Spinal cord (tissue), 10 donors: ENCODE results near the gene UNG. TPM values are rescaled to one million over a fixed set of nuclear protein-coding genes. Genes with fewer than 3 reads are reported as not detected.

Source experiments
- DNase-seq, 6 donors: peaks; one replicate each; pipeline versions ENCODE4 v3.0.0 to v3.0.0-alpha.2; 2013 to 2015; ENCODE audit warnings: low spot score in 6 of 6, low read depth in 4 of 6
- H3K27ac ChIP-seq: one replicate; pipeline ENCODE4 v1.5.1; 2013; ENCODE audit warnings: low read depth, low read length, control low read depth
- H3K27me3 ChIP-seq: one replicate; pipeline ENCODE4 v1.6.1; 2013; ENCODE audit warnings: low read length; ENCODE audit not compliant: control insufficient read depth, insufficient read depth
- H3K36me3 ChIP-seq: one replicate; pipeline ENCODE4 v1.6.1; 2013; ENCODE audit warnings: low read length; ENCODE audit not compliant: control insufficient read depth, insufficient read depth
- H3K4me1 ChIP-seq: one replicate; pipeline ENCODE4 v1.6.1; 2013; ENCODE audit warnings: low read length; ENCODE audit not compliant: control insufficient read depth, insufficient read depth
- H3K4me3 ChIP-seq: one replicate; pipeline ENCODE4 v1.5.1; 2013; ENCODE audit warnings: low read depth, low read length, control low read depth
- H3K9me3 ChIP-seq: one replicate; pipeline ENCODE4 v1.6.1; 2013; ENCODE audit warnings: low read length; ENCODE audit not compliant: control insufficient read depth, insufficient read depth
- WGBS: methylation state at CpG from one replicate; pipeline ENCODE4 v1.1.5; 2013; ENCODE audit warnings: missing lambda C conversion rate; ENCODE audit not compliant: insufficient coverage; 5-methylcytosine and 5-hydroxymethylcytosine counted together
- polyA plus RNA-seq, 2 donors: library from polyadenylated mRNA; unstranded; fragments of 120-200 nt; gene quantifications; one replicate each; pipeline ENCODE4 v1.2.1, GENCODE V29; 2013; ENCODE audit not compliant: insufficient read length in 2 of 2
- small RNA-seq: library from RNA; depleted of rRNA; stranded (forward); fragments of <200 nt; gene quantifications from one replicate; pipeline ENCODE3, GENCODE V24; 2014; ENCODE audit warnings: low replicate concordance
- total RNA-seq, 2 donors: library from RNA; depleted of rRNA in 1 of 2; stranded (reverse); fragments of 120-200 nt in 1 of 2; fragments of >200 nt in 1 of 2; gene quantifications; one replicate each; pipeline versions ENCODE4 v1.2.3 to v1.2.4, GENCODE V29; 2013 to 2014
- donor health status: healthy.

UNG gene
- total and polyA plus RNA-seq, 4 donors, result 19.4 to 30.9 (median 29.7) TPM

DNA sequence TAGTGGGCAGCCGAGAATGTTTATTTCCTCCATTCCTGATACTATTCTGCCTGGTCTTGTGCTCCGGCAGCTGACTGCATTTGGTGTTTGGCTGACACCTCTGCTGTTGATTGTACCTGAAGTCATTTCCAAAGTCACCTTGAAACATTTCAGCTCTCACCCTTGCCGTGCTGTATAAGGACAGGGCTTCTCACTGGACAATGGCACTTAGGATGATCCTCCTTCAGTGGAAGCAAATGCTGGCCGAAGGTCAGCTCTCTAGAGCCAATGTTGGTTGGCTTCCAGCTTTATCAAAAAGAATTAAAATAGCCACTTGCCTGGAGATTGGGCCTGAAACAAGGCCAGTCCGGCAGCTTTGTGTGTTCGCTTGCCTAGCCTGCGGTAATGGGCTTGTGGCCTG lies 63.0 kb downstream of the UNG start:
- 90% methylated on average over 6 of the region's 7 CpGs for WGBS
- H3K27me3 ChIP-seq, result no peaks in the 10 kb centered on the region
- no peak overlapping the region for H3K27ac ChIP-seq
- H3K36me3 ChIP-seq, result no peaks in the 10 kb centered on the region
- H3K4me3 ChIP-seq, result no peak overlapping the region
- H3K4me1 ChIP-seq, result no peaks in the 10 kb centered on the region
- H3K9me3 ChIP-seq, result no peaks in the 10 kb centered on the region
- DNase-seq, result no peak

Small RNAs within 50 kb of the gene (small RNA-seq; reads per million reads assigned to genes)
- gene RNA5SP372, result not detected

Other genes with a start within 250 kb of the UNG start
- 10 to 100 TPM; 13.3 to 16.9 TPM for gene SSH1, start 240.0 kb upstream of the UNG start, total RNA-seq
- 10 to 100 TPM; 13.4 to 18.0 TPM for gene SSH1, start 240.0 kb upstream of the UNG start, polyA plus RNA-seq
- gene DAO, start 217.5 kb upstream of the UNG start, total RNA-seq, result under 1 TPM in 1 of 2 donors, not detected in 1; 0.40 TPM
- gene DAO, start 217.5 kb upstream of the UNG start, polyA plus RNA-seq, result 1 to 10 TPM in 1 of 2 donors, under 1 TPM in 1; 0.24 to 1.4 TPM
- 10 to 100 TPM in 1 of 2 donors, 1 to 10 TPM in 1; 8.7 to 27.3 TPM for gene SVOP, start 76.5 kb upstream of the UNG start, total RNA-seq
- 10 to 100 TPM; 31.6 to 33.5 TPM for gene SVOP, start 76.5 kb upstream of the UNG start, polyA plus RNA-seq
- 10 to 100 TPM; 16.3 to 22.7 TPM for gene USP30, start 45.0 kb upstream of the UNG start, total RNA-seq
- 10 to 100 TPM; 24.2 to 25.2 TPM for gene USP30, start 45.0 kb upstream of the UNG start, polyA plus RNA-seq
- gene ALKBH2, start 4.1 kb upstream of the UNG start, total RNA-seq, result 10 to 100 TPM; 14.2 to 26.7 TPM
- gene ALKBH2, start 4.1 kb upstream of the UNG start, polyA plus RNA-seq, result 10 to 100 TPM; 30.1 to 33.9 TPM
- gene ACACB, start 19.0 kb downstream of the UNG start, total RNA-seq, result 10 to 100 TPM; 14.2 to 18.6 TPM
- 10 to 100 TPM in 1 of 2 donors, 1 to 10 TPM in 1; 8.3 to 14.5 TPM for gene ACACB, start 19.0 kb downstream of the UNG start, polyA plus RNA-seq
- gene FOXN4, start 211.7 kb downstream of the UNG start, total RNA-seq, result under 1 TPM in 1 of 2 donors, not detected in 1; 0.33 TPM
- 1 to 10 TPM; 1.3 to 1.4 TPM for gene FOXN4, start 211.7 kb downstream of the UNG start, polyA plus RNA-seq